K562 (cell line): ENCODE results near the gene ELMO1. TPM values are rescaled to one million over a fixed set of nuclear protein-coding genes. Genes with fewer than 3 reads are reported as not detected.

Source experiments
- E2F4 ChIP-seq: sonication (generic); formaldehyde crosslinking; IDR thresholded peaks from 2 replicates; pipeline ENCODE4 v1.8.0; 2022; ENCODE audit warnings: mild to moderate bottlenecking, low read depth, missing genetic modification reagents
- E2F6 ChIP-seq, 2 experiments: IDR thresholded peaks; 2 replicates each; pipeline ENCODE4 v1.6.1; 2011; ENCODE audit warnings: borderline replicate concordance in 1 of 2, control low read depth in 1 of 2, low read depth in 1 of 2, low read length in 1 of 2, mild to moderate bottlenecking in 1 of 2, mixed read lengths in 1 of 2, moderate library complexity in 1 of 2; ENCODE audit not compliant: insufficient read depth in 1 of 2, insufficient read length in 1 of 2, poor library complexity in 1 of 2, severe bottlenecking in 1 of 2; ENCODE audit errors: extremely low read depth in 1 of 2
- ETS2 ChIP-seq: IDR thresholded peaks from 2 replicates; pipeline ENCODE4 v1.6.1; 2016; ENCODE audit warnings: borderline replicate concordance, missing genetic modification characterization, mild to moderate bottlenecking, moderate library complexity, missing compliant biosample characterization; ENCODE audit not compliant: poor library complexity, severe bottlenecking
- HEY1 ChIP-seq: fragments of 250-450 bp; sonication (Bioruptor Pico); IDR thresholded peaks from 2 replicates; pipeline ENCODE4 v1.5.0; 2020; ENCODE audit warnings: mild to moderate bottlenecking, moderate library complexity, borderline replicate concordance
- IFI16 ChIP-seq: fragments of 250-450 bp; sonication (Bioruptor Pico); IDR thresholded peaks from 2 replicates; pipeline ENCODE4 v2.1.2; 2022; ENCODE audit warnings: mild to moderate bottlenecking, inconsistent platforms
- PHB2 ChIP-seq: fragments of 450-650 bp; IDR thresholded peaks from 2 replicates; pipeline ENCODE4 v1.6.1; 2017; ENCODE audit warnings: low read depth
- RERE ChIP-seq: sonication (generic); formaldehyde crosslinking; IDR thresholded peaks from 2 replicates; pipeline ENCODE4 v1.8.0; 2023; ENCODE audit warnings: missing genetic modification reagents, mild to moderate bottlenecking, borderline replicate concordance
- STAT5A ChIP-seq: IDR thresholded peaks from 2 replicates; pipeline ENCODE4 v1.6.1; 2012; ENCODE audit warnings: low read length, inconsistent platforms, borderline replicate concordance
- ZBTB2 ChIP-seq: fragments of 450-650 bp; IDR thresholded peaks from 2 replicates; pipeline ENCODE4 v1.6.1; 2016; ENCODE audit warnings: antibody characterized with exemption
- ZNF174 ChIP-seq: fragments of 250-450 bp; sonication (Bioruptor Pico); IDR thresholded peaks from 2 replicates; pipeline ENCODE4 v1.4.0; 2020; ENCODE audit warnings: mild to moderate bottlenecking
- ZNF511 ChIP-seq: sonication (generic); formaldehyde crosslinking; IDR thresholded peaks from 2 replicates; pipeline ENCODE4 v1.8.0; 2022; ENCODE audit warnings: mild to moderate bottlenecking, missing genetic modification reagents
- ZNF592 ChIP-seq: fragments of 450-650 bp; IDR thresholded peaks from 2 replicates; pipeline ENCODE4 v1.6.1; 2017; ENCODE audit warnings: antibody characterized with exemption, mild to moderate bottlenecking
- polyA plus RNA-seq, 8 experiments: library from polyadenylated mRNA; depleted of rRNA in 4 of 8; stranded (reverse) in 5 of 8; unstranded in 3 of 8; fragments of >200 nt; fragmentation: Nextera tagmentation in 2 of 8; fragmentation: Illumina TruSeq in 1 of 8; extraction: Ambion mirVana in 2 of 8; extraction: Trizol in 1 of 8; gene quantifications; 2 replicates each; pipeline versions ENCODE4 v1.2.1 to v1.2.3, GENCODE V29; 2011 to 2014; ENCODE audit warnings: inconsistent platforms in 1 of 8, missing spikeins in 1 of 8
- total RNA-seq, 7 experiments: library from RNA; depleted of rRNA in 6 of 7; stranded (reverse); fragments of >200 nt in 6 of 7; fragmentation: Illumina TruSeq in 2 of 7; extraction: Trizol in 2 of 7; gene quantifications; 2 replicates each; pipeline versions ENCODE4 v1.2.1 to v1.2.3, GENCODE V29; 2011 to 2021; ENCODE audit warnings: low replicate concordance in 1 of 7

Gene ELMO1
- total and polyA plus RNA-seq, 9 of the 15 experiments (the other 6 are each of a cell fraction or from before 2014, with no cell fraction given) = 0.36 to 7.2 (median 3.6) TPM

GRCh38 chr7:37405603-37406122, 43.0 kb downstream of the ELMO1 start (continued):
- TF ChIP-seq ZNF511 (CRISPR knock-in tag) (no peak), RERE (CRISPR knock-in tag) (no peak), PHB2 (no peak), E2F4 (no peak), ZNF592 (no peak), ZNF174 (CRISPR knock-in tag) (no peak), E2F6 (IDR thresholded peaks at IDR 0.05; ENCODE audit: borderline replicate concordance in 1 of 2, extremely low read depth in 1 of 2, insufficient read depth in 1 of 2, insufficient read length in 1 of 2, low read depth in 1 of 2, low read length in 1 of 2, poor library complexity in 1 of 2, severe bottlenecking in 1 of 2) (no peak), STAT5A (peak; percentile 60), IFI16 (CRISPR knock-in tag) (no peak), ZBTB2 (no peak), ETS2 (no peak), HEY1 (CRISPR knock-in tag) (no peak)
